ENCODE data around the gene FAF1. TPM values are rescaled to one million over a fixed set of nuclear protein-coding genes. Genes with fewer than 3 reads are reported as not detected.
"Not testable (repeated sequence)": the region's sequence is repeated elsewhere in the genome, so short reads cannot be mapped to it uniquely, and the experiment has no call there.

FAF1 gene
- total RNA-seq, 4 donors from 2014 or later: 47.1 to 87.0 (median 79.4) TPM

DNA sequence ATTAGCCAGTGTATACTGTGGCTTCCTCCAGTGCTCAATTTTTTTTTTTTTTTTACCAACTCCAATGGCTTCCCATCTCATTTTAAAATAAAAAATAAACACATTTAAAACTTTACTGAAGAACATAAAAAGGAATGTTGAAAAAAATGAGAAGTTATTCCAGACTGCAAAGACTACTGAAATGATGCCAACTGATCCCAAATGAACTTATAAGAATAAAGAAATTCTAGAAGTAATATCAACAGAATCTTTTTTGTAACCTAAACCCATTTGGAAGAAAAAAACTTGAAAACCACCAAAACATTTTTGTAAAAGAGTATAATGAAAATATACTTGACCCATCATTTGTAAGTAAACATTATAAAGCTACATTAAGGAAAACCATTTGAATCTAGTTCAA lies 129.4 kb downstream of the FAF1 start:
- intact Hi-C loops (cut with DNase I): no loop called here
- Histone ChIP-seq H3K4me1 (peaks cover 8 to 12% of the 10 kb centered on the region in 2 donors), H3K36me3 (no peaks in the 10 kb centered on the region), H3K27me3 (no peaks in the 10 kb centered on the region), H3K4me3 (replicated peaks in 1 of 3) (no peak overlapping the region), H3K9me3 (no peaks in the 10 kb centered on the region), H3K27ac (no peak overlapping the region)
- DNase-seq: no peak
- TF ChIP-seq POLR2A (IDR thresholded peaks at IDR 0.05): no peak
- TF ChIP-seq, protein P1, sequence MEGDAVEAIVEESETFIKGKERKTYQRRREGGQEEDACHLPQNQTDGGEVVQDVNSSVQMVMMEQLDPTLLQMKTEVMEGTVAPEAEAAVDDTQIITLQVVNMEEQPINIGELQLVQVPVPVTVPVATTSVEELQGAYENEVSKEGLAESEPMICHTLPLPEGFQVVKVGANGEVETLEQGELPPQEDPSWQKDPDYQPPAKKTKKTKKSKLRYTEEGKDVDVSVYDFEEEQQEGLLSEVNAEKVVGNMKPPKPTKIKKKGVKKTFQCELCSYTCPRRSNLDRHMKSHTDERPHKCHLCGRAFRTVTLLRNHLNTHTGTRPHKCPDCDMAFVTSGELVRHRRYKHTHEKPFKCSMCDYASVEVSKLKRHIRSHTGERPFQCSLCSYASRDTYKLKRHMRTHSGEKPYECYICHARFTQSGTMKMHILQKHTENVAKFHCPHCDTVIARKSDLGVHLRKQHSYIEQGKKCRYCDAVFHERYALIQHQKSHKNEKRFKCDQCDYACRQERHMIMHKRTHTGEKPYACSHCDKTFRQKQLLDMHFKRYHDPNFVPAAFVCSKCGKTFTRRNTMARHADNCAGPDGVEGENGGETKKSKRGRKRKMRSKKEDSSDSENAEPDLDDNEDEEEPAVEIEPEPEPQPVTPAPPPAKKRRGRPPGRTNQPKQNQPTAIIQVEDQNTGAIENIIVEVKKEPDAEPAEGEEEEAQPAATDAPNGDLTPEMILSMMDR (IDR thresholded peaks at IDR 0.05): no peak

DNA sequence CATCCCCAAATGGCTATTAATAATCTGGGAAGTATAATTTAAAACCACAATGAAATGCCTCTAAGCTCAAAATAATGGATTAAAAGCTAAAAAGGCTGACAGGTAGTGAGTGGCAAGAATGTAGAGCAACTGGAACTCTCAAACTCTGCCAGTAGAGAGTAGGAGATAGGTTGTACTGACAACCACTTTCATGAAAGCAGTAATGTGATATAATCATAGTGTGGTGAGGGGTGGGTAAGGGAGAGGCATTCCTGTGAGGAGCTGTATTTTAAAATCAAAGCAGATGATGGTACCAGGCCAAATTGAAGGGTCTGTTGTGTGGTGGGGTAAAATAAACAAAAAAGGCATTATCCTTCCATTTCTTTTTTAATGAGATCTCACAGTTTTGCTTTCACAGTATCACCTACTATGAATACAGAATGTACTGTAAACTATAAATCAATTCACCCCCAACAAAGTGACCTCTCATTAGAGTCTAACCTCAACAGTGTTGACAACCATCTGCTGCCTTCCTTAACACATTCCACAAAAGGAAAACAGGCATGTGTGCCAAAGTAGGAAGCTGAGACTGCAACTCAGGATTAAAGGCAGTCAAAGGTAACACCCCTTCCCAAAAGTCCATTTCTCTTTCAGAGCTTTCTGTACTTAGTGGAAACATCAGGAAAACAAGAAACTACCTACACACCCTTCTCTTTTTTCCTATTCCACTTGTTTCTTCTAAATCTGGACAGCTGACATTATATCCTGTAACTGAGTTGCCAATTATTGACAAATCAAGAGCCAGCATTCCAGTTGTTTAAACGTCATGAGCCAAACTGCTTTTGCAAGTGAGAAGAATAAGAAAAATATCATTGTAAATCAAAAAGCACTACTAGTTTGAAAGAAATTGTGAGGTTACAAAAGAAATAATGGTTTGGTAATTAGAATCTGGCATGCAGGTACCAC lies 130.8 kb downstream of the FAF1 start:
- no peak for DNase-seq
- no peak overlapping the region for H3K4me3 ChIP-seq (replicated peaks in 1 of 3)
- peaks cover 8 to 12% of the 10 kb centered on the region in 2 donors for H3K4me1 ChIP-seq
- 47 to 63% methylated on average over 1 of the region's 1 CpG for WGBS, 2 donors
- H3K36me3 ChIP-seq: no peaks in the 10 kb centered on the region
- no peak for TF ChIP-seq POLR2A (IDR thresholded peaks at IDR 0.05)
- intact Hi-C loops (cut with DNase I): no loop called here
- H3K27me3 ChIP-seq: no peaks in the 10 kb centered on the region
- H3K27ac ChIP-seq: peak overlapping the region in 2 of 3 donors; percentile 6 to 37
- no peaks in the 10 kb centered on the region for H3K9me3 ChIP-seq

DNA sequence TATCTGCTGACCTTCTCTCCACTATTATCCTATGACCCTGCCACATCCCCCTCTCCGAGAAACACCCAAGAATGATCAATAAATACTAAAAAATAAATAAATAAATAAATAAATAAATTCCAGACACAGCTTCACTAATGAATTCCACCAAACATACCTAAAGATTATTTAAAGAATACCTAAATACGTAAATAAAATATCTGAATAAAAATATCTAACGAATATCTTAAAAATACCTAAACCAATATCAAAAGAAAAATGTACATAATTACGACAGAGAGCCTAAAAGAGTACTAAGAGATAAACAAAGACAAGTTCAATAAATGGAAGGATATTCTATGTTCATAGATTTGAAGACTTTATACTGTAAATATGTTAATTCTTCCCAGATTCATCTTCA lies 132.5 kb downstream of the FAF1 start:
- peaks cover 8 to 12% of the 10 kb centered on the region in 2 donors for H3K4me1 ChIP-seq
- DNase-seq: no peak

DNA sequence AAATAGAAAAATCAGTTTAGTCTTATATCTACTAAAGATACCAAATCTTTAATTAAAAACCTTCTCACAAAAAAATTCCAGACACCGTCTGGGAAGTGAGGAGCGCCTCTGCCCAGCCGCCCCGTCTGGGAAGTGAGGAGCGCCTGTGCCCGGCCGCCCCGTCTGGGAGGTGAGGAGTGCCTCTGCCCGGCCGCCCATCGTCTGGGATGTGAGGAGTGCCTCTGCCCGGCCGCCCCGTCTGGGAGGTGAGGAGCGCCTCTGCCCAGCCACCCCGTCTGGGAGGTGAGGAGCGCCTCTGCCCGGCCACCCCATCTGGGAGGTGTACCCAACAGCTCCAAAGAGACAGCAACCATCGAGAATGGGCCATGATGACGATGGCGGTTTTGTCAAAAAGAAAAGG lies 133.3 kb downstream of the FAF1 start:
- DNase-seq; H3K4me3 ChIP-seq (replicated peaks in 1 of 3): not testable (repeated sequence)

More for the DNA sequence above, 132.5 kb downstream of the FAF1 start:
- WGBS, 2 donors: 97 to 100% methylated on average over 4 of the region's 4 CpGs
- Histone ChIP-seq H3K36me3 (no peaks in the 10 kb centered on the region), H3K9me3 (no peaks in the 10 kb centered on the region), H3K27ac (no peak overlapping the region), H3K27me3 (no peaks in the 10 kb centered on the region), H3K4me3 (replicated peaks in 1 of 3) (no peak overlapping the region)
- intact Hi-C loops (cut with DNase I): no loop called here
- TF ChIP-seq POLR2A (IDR thresholded peaks at IDR 0.05): no peak
- TF ChIP-seq, protein P1 (IDR thresholded peaks at IDR 0.05): no peak

DNA sequence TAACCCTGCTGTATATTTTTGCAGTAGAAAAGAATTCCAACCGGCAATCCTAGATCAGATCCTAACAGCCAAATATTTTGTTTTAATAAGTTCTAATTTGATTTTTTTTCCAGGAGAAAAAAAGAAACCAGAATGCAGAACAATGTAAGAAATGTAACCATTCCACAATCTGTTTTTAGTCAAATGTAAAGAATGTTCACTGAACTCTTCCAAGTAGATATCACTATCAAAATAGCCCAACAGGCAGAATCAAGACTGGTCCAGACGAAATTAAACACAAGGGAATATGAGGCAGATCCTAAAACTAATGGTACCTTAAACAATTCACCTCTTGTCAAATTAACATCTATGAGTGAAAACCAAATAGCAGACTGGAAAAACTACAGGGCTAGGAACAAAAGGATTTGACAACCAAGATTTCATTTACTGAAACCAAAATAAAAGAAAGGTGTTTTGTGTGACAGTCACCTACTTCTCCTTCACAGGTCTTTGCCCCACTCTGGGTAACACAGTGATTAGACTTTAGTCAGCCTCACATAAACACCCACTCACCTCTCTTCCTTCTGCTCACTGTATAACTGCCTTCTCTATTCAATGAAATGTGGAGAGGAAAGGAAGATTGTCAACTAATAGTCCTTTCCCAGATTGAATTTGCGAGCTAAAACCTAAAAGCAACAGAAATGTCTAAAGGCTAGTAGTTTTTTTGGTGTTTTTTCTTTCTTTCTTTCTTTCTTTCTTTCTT lies 137.9 kb downstream of the FAF1 start:
- WGBS, 2 donors: 92 to 95% methylated on average over 3 of the region's 3 CpGs
- H3K27ac ChIP-seq: no peak overlapping the region
- TF ChIP-seq, protein P1 (IDR thresholded peaks at IDR 0.05): no peak
- TF ChIP-seq POLR2A (IDR thresholded peaks at IDR 0.05): no peak
- intact Hi-C loops (cut with DNase I): no loop called here
- H3K4me1 ChIP-seq: peaks cover 3 to 8% of the 10 kb centered on the region in 2 donors
- H3K4me3 ChIP-seq (replicated peaks in 1 of 3): no peak overlapping the region
- no peaks in the 10 kb centered on the region for H3K27me3 ChIP-seq
- DNase-seq: no peak
- H3K9me3 ChIP-seq: no peaks in the 10 kb centered on the region
- no peaks in the 10 kb centered on the region for H3K36me3 ChIP-seq

More for the DNA sequence above, 133.3 kb downstream of the FAF1 start:
- WGBS, 2 donors: 98% methylated on average over 21 of the region's 21 CpGs
- peaks cover 10 to 12% of the 10 kb centered on the region in 2 donors for H3K4me1 ChIP-seq
- intact Hi-C loops (cut with DNase I); H3K27me3 ChIP-seq; H3K36me3 ChIP-seq; H3K27ac ChIP-seq; H3K9me3 ChIP-seq: not testable (repeated sequence)
